Measurements from ENCODE around the gene MYO18B. TPM values are rescaled to one million over a fixed set of nuclear protein-coding genes. Genes with fewer than 3 reads are reported as not detected.

The MYO18B gene
- total RNA-seq, 1 donor from 2014 or later = 12.0 TPM

DNA sequence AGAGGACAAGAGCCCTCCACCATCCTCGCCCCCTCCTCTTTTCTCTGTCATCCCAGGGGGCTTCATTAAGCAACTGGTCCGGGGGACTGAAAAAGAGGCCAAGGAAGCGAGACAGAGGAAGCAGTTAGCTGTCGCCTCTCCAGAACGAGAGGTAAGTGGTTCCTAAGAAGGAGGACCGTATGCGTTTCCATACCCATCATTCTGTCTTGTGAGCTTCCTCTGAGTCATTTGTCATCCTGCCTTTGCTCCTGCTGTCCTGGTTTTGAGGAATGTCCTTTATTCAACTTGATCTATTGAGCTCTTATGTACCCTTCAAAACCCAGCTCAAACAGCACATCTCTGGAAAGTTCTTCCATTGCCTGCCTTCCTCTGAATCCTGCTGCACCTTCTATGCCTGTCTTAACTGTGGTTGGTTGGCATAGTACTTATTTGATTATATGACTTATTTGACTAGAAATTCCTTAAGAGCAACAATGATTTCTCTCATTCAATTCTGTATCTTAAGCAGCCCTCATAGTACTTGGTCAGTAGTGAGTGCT is 21.3 kb downstream of the MYO18B start:
- H3K27me3 ChIP-seq = no peaks in the 10 kb centered on the region
- intact Hi-C loops (cut with DNase I) = no loop called here
- H3K4me3 ChIP-seq = no peak overlapping the region
- TF ChIP-seq, protein P1, sequence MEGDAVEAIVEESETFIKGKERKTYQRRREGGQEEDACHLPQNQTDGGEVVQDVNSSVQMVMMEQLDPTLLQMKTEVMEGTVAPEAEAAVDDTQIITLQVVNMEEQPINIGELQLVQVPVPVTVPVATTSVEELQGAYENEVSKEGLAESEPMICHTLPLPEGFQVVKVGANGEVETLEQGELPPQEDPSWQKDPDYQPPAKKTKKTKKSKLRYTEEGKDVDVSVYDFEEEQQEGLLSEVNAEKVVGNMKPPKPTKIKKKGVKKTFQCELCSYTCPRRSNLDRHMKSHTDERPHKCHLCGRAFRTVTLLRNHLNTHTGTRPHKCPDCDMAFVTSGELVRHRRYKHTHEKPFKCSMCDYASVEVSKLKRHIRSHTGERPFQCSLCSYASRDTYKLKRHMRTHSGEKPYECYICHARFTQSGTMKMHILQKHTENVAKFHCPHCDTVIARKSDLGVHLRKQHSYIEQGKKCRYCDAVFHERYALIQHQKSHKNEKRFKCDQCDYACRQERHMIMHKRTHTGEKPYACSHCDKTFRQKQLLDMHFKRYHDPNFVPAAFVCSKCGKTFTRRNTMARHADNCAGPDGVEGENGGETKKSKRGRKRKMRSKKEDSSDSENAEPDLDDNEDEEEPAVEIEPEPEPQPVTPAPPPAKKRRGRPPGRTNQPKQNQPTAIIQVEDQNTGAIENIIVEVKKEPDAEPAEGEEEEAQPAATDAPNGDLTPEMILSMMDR (IDR thresholded peaks at IDR 0.05) = no peak
- no peak overlapping the region for H3K27ac ChIP-seq
- H3K4me1 ChIP-seq = peaks cover 0 to 3% of the 10 kb centered on the region in 2 donors
- H3K9me3 ChIP-seq = peaks cover 0 to 15% of the 10 kb centered on the region in 2 donors
- H3K36me3 ChIP-seq = peaks cover 5 to 34% of the 10 kb centered on the region in 2 donors
- no peak for DNase-seq (ENCODE audit: low spot score in 2 of 2)

DNA sequence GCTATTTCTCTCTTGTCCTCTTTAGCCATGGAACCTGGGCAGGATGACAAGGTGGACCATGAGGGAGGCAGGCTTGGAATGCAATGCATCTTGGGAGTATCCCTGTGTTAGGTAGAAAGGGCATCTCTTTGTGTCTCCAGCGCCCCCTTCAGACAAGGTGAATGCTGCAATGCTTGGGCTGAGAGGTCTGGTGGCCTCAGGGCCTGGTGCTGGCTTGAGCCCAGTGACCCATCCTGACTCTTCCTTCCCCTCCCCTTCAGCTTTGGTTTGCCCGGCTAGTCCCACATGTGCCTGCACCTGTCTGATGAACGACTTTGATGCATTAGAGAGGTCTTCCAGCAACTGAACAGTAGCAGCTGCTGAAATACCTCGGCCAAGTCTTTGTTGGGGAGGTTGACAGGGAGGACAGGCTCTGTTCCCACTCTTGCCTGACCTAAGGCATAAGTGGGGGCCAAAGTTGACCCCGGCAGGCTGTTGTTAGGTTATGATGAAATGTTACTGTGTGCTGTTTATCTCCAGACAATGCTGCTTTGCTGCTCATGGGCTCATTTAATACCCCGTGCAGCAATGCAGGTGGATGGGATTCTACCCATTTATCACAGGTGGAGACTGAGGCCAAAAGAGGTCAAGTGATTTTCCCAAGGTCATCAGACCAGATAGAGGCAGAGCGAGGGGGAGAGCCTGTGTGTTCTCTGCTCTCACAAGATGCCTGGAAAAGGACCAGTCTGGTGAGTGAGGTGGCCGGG is 22.5 kb downstream of the MYO18B start:
- DNase-seq (ENCODE audit: low spot score in 2 of 2) = no peak
- H3K27ac ChIP-seq = no peak overlapping the region
- no peak overlapping the region for H3K4me3 ChIP-seq
- intact Hi-C loops (cut with DNase I) = no loop called here
- peaks cover 0 to under 1% of the 10 kb centered on the region in 2 donors for H3K4me1 ChIP-seq
- H3K9me3 ChIP-seq = peaks cover 0 to 15% of the 10 kb centered on the region in 2 donors
- H3K27me3 ChIP-seq = no peaks in the 10 kb centered on the region
- peaks cover 5 to 44% of the 10 kb centered on the region in 2 donors for H3K36me3 ChIP-seq
- TF ChIP-seq, protein P1 (IDR thresholded peaks at IDR 0.05) = no peak

DNA sequence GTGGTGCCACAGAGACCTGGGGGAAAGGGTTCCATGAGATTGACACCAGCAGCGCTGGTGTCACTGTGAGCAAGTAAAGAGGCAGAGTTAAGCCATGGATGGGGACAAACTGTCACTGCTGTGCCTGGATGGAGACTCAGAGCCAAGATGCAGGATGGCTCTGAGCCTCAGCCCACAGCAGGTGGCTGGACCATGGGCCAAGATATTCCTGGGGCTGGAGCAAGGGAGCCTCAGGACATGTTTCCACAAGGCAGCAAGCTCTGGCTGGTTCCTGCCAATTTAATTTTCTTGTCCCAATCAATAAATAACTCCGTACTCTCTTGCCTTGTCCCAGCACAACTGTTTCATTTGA is 23.0 kb downstream of the MYO18B start:
- Histone ChIP-seq H3K27ac (no peak overlapping the region), H3K4me1 (no peaks in the 10 kb centered on the region), H3K4me3 (no peak overlapping the region), H3K36me3 (peaks cover 5 to 50% of the 10 kb centered on the region in 2 donors), H3K9me3 (peaks cover 0 to 15% of the 10 kb centered on the region in 2 donors), H3K27me3 (no peaks in the 10 kb centered on the region)
- TF ChIP-seq, protein P1 (IDR thresholded peaks at IDR 0.05) = no peak
- intact Hi-C loops (cut with DNase I) = no loop called here
- no peak for DNase-seq (ENCODE audit: low spot score in 2 of 2)

DNA sequence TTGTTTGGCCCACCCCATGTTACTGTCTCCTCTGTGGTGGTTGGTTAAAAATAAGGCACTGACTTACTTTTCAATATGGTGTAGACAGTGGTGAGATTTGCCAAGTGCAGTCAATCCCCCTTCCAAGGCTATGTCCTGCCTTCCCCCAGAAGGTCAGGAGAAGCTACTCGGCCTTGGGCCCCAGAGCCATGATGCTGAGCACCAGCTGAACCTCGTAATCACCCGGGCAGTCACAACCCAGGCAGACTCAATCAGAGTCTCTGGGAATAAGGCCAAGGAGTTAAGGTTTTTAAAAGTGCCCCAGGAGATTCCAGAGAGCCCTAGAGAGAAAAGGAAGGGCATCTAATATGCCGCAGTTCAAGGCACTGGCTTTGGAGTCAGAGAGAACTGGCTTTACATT is 23.8 kb downstream of the MYO18B start:
- H3K4me3 ChIP-seq = no peak overlapping the region
- H3K27ac ChIP-seq = no peak overlapping the region
- no peak for DNase-seq (ENCODE audit: low spot score in 2 of 2)
- no peaks in the 10 kb centered on the region for H3K4me1 ChIP-seq
- intact Hi-C loops (cut with DNase I) = no loop called here
- H3K9me3 ChIP-seq = peaks cover 0 to 15% of the 10 kb centered on the region in 2 donors
- H3K36me3 ChIP-seq = peaks cover 5 to 54% of the 10 kb centered on the region in 2 donors
- TF ChIP-seq, protein P1 (IDR thresholded peaks at IDR 0.05) = no peak
- no peaks in the 10 kb centered on the region for H3K27me3 ChIP-seq

DNA sequence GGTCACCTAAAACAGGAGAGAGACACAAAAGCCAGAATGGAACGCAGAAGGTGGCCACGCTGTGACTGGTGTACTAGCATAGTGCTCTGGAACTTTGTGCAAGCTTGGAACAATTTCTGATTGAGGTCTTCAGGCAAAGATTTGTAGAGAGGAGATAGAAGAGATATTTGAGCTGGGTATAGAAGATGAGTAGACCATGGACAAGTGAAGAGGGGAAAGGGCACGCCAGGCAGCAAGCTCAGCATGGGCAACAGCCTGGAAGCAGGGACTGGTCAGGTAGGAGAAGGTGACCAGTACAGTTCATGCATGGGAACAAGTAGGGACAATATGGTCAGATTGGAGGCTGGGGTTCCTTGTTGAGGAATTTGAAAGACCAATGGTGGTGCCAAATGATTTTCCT is 24.4 kb downstream of the MYO18B start:
- no peak for DNase-seq (ENCODE audit: low spot score in 2 of 2)
- H3K36me3 ChIP-seq = peaks cover 5 to 54% of the 10 kb centered on the region in 2 donors
- intact Hi-C loops (cut with DNase I) = no loop called here

More for the DNA sequence above, 24.4 kb downstream of the MYO18B start:
- Histone ChIP-seq H3K4me3 (no peak overlapping the region), H3K27me3 (no peaks in the 10 kb centered on the region), H3K9me3 (peaks cover 0 to 15% of the 10 kb centered on the region in 2 donors), H3K27ac (no peak overlapping the region), H3K4me1 (no peaks in the 10 kb centered on the region)
- TF ChIP-seq, protein P1 (IDR thresholded peaks at IDR 0.05) = no peak

All from ascending aorta (tissue), 2 donors.